Upper lobe of right lung (tissue), 1 donor: ENCODE measurements around the gene MARK4. TPM values are rescaled to one million over a fixed set of nuclear protein-coding genes. Genes with fewer than 3 reads are reported as not detected.
"Not testable (repeated sequence)": the region's sequence is repeated elsewhere in the genome, so short reads cannot be mapped to it uniquely, and the experiment has no call there.

Source experiments
- ATAC-seq: fragments of 200-7000 bp; cut with Tn5 transposase; one replicate; pipeline ENCODE4 v1.9.1; 2020; ENCODE audit warnings: mild to moderate bottlenecking, moderate library complexity
- DNase-seq: peaks from one replicate; pipeline ENCODE4 v3.0.0-alpha.2; 2020
- H3K27ac ChIP-seq: fragments of 200-600 bp; one replicate; pipeline ENCODE4 v1.8.0; 2022
- H3K27me3 ChIP-seq: fragments of 200-600 bp; one replicate; pipeline ENCODE4 v1.8.0; 2022; ENCODE audit warnings: mild to moderate bottlenecking
- H3K36me3 ChIP-seq: fragments of 200-600 bp; one replicate; pipeline ENCODE4 v1.8.0; 2022
- H3K4me1 ChIP-seq: fragments of 200-600 bp; one replicate; pipeline ENCODE4 v1.8.0; 2022
- H3K4me3 ChIP-seq: fragments of 200-600 bp; one replicate; pipeline ENCODE4 v1.8.0; 2022; ENCODE audit warnings: mild to moderate bottlenecking
- H3K9me3 ChIP-seq: fragments of 200-600 bp; one replicate; pipeline ENCODE4 v1.8.0; 2022
- intact Hi-C: fragments of 100-400 bp; cut with DNase I; formaldehyde crosslinking; loops from one replicate; pipeline ENCODE4 v1.11.0; 2022
- total RNA-seq: library from RNA; stranded (reverse); fragmentation: NEBNext Ultra II Directional; extraction: Animal tissue kit (Norgen Biotek cat#: 25700); gene quantifications from one replicate; pipeline ENCODE4 v1.2.1, GENCODE V29; 2021
- TF ChIP-seq, protein P1 (sequence below): fragments of 200-600 bp; IDR thresholded peaks from one replicate; pipeline ENCODE4 v1.8.0; 2022; ENCODE audit warnings: antibody characterized with exemption
- donor health status: DM: no; HTN: yes; CAD: no; lungs with severe emphysema.

MARK4 gene
- total RNA-seq, 1 donor from 2014 or later, result 30.0 TPM

DNA sequence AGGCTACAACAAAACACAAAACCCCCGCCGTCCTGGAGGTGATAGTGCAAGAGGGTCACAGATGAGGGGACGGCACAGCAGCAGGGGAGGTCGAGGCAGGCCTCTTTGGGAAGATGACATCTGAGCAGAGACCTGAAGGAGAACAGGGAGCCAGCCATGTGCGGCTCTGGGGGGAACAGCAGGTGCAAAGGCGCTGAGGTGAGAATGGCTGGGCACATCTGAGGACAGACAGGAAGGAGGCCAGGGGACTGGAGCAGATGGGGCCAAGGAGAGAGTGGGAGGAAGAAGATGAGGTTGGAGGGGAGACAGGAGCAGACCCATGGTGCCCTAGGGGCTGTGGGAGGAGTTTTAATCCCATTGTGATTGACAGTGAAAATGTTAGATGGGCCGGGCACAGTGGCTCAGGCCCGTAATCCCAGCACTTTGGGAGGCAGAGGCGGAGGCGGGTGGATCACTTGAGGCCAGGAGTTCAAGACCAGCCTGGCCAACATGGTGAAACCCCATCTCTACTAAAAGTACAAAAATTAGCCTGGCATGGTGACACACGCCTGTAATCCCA lies 73.4 kb downstream of the MARK4 start:
- no peaks in the 10 kb centered on the region for H3K9me3 ChIP-seq
- TF ChIP-seq, protein P1, sequence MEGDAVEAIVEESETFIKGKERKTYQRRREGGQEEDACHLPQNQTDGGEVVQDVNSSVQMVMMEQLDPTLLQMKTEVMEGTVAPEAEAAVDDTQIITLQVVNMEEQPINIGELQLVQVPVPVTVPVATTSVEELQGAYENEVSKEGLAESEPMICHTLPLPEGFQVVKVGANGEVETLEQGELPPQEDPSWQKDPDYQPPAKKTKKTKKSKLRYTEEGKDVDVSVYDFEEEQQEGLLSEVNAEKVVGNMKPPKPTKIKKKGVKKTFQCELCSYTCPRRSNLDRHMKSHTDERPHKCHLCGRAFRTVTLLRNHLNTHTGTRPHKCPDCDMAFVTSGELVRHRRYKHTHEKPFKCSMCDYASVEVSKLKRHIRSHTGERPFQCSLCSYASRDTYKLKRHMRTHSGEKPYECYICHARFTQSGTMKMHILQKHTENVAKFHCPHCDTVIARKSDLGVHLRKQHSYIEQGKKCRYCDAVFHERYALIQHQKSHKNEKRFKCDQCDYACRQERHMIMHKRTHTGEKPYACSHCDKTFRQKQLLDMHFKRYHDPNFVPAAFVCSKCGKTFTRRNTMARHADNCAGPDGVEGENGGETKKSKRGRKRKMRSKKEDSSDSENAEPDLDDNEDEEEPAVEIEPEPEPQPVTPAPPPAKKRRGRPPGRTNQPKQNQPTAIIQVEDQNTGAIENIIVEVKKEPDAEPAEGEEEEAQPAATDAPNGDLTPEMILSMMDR, result no peak
- peaks cover 24% of the 10 kb centered on the region for H3K27me3 ChIP-seq
- no peaks in the 10 kb centered on the region for H3K4me1 ChIP-seq
- no peak for ATAC-seq
- no peak overlapping the region for H3K27ac ChIP-seq
- intact Hi-C loops, result no loop called here
- DNase-seq, result no peak
- no peak overlapping the region for H3K4me3 ChIP-seq
- H3K36me3 ChIP-seq, result no peaks in the 10 kb centered on the region

DNA sequence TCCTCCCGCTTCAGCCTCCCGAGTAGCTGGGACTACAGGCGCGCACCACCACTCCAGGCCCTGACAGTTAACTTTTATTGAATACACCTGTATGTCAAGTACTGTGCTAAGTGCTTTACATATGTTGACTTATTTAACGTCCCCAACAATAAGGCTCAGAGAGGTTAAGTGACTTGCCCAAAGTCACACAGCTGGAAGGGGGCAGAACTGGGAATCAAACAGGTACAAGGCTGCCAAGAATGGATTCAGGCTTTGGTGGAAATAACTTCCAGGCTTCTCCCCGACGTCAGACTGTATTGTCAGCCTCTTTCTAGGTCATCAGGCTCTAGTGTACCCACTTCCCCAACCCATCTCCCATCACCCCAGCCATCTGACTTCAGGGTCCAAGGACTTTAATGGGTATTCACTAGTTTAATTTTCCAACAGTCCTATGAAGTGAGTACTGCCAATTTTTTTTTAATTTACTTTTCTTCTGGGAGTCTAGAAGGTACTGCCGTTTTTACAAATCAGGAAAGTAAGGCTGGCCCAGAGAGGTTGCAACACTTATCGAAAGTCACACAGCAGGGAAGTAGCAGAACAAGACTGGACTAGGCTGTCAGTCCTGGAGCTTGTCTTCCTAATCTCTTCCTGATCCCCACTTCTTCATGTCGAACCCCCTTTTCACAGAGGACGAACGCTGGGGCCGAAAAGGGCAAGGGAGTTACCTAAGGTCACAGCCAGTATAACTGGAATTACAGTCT lies 76.5 kb downstream of the MARK4 start:
- TF ChIP-seq, protein P1, result no peak

DNA sequence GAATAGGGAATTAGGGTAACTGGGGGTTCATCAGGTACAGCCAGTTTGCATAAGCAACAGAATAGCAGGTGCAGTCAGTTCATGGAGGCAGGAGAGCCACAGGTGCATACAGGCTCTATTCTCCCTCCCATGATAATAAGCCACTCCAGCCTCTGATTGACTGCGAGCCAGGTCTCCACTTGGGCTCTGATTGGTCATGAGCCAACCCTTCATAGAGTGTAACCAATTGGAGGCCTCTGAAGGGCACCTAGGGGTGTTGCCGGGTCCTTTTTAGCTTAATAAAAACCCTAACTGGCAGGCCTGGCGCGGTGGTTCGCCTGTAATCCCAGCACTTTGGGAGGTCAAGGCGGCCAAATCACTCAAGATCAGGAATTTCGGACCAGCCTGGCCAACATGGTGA lies 80.3 kb downstream of the MARK4 start:
- ATAC-seq (no peak), DNase-seq (no peak)
- Histone ChIP-seq H3K9me3 (no peaks in the 10 kb centered on the region), H3K36me3 (no peaks in the 10 kb centered on the region), H3K27ac (no peak overlapping the region), H3K4me1 (no peaks in the 10 kb centered on the region), H3K4me3 (no peak overlapping the region), H3K27me3 (no peaks in the 10 kb centered on the region)
- TF ChIP-seq, protein P1, result no peak
- intact Hi-C loops, result no loop called here

More for the DNA sequence above, 76.5 kb downstream of the MARK4 start:
- no peak for DNase-seq
- Histone ChIP-seq H3K9me3 (no peaks in the 10 kb centered on the region), H3K4me1 (no peaks in the 10 kb centered on the region), H3K36me3 (no peaks in the 10 kb centered on the region), H3K27me3 (peaks cover 22% of the 10 kb centered on the region), H3K4me3 (no peak overlapping the region), H3K27ac (no peak overlapping the region)
- intact Hi-C loops, result no loop called here
- no peak for ATAC-seq

DNA sequence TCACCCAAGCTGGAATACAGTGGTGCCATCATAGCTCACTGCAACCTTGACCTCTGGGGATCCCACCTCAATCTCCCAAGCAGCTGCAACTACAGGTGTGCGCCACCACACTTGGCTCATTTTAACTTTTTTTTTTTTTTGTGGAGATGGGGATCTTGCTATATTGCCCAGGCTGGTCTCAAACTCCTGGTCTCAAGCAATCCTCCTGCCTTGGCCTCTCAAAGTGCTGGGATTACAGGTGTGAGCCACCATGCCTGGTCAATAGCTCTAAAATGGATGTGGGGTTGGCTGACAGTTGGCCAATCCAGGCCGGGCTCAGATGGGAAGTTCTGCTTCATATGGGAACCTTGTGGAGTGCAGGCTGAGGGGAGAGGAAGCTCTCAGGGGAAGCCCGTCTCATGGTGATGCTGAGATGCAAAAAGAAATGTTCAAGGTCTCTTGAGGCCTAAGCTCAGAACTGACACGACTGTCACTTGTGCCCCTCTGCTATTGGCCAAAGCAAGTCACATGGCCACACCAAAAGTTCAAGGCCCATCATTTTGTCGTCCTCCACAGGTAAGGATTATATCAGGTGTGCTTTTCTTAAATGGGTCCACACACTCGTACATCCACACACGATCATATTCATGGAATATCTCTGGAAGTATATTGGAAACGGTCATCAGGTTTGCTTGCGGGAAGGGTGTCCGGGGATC lies 82.7 kb downstream of the MARK4 start:
- H3K27ac ChIP-seq, result no peak overlapping the region
- intact Hi-C loops, result no loop called here
- no peaks in the 10 kb centered on the region for H3K27me3 ChIP-seq
- DNase-seq (no peak), ATAC-seq (no peak)
- H3K36me3 ChIP-seq, result no peaks in the 10 kb centered on the region
- H3K4me1 ChIP-seq, result no peaks in the 10 kb centered on the region
- no peaks in the 10 kb centered on the region for H3K9me3 ChIP-seq
- H3K4me3 ChIP-seq, result no peak overlapping the region
- TF ChIP-seq, protein P1, result no peak

DNA sequence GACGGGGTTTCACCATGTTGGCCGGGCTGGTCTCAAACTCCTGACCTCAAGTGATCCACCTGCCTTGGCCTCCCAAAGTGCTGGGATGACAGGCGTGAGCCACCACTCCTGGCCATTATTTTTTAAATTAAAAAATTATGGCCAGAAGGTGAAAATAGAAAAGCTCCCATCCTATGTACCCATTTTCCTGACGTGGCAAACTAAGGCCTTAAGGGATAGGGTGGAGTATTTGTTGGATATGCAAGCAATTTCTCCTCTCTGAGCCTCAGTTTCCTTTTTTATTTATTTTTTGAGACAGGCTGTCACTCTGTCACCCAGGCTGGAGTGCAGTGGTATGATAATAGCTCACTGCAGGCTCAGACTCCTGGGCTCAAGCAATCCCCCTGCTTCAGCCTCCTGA lies 83.8 kb downstream of the MARK4 start:
- H3K4me3 ChIP-seq, H3K27ac ChIP-seq, H3K4me1 ChIP-seq, DNase-seq, H3K9me3 ChIP-seq, H3K36me3 ChIP-seq, ATAC-seq, H3K27me3 ChIP-seq, intact Hi-C loops: not testable (repeated sequence)

DNA sequence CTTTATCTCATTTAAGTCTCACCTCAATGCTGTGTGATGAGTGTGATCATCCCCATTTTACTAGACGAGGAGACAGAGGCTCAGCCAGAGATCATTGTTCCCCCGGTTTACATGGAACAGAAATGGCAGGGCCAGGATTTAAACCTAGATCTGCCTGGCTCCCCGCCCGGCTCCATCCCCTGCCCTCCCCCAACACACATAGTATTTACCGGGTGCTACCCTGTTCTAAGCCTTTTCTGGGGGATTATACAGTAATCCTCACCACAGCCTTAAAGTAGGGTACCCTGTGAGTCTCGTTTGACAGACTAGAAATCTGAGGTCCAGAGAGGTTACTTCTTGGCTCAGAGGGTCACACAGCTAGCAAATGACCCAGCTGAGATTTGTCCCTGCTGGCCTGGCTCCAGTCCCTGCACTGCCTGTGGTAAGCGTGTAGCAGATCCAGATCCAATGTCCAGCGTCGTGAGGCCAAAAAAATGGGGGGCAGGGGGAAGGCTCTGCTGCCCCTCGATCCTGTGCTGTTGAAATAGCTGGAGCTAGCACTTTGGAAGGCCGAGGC lies 85.7 kb downstream of the MARK4 start:
- TF ChIP-seq, protein P1, result no peak
- H3K4me3 ChIP-seq, result no peak overlapping the region
- no peaks in the 10 kb centered on the region for H3K36me3 ChIP-seq
- no peak for DNase-seq
- H3K27me3 ChIP-seq, result peaks cover 12% of the 10 kb centered on the region
- H3K27ac ChIP-seq, result no peak overlapping the region
- no peaks in the 10 kb centered on the region for H3K4me1 ChIP-seq
- intact Hi-C loops, result no loop called here
- ATAC-seq, result no peak
- H3K9me3 ChIP-seq, result no peaks in the 10 kb centered on the region
